Caco-2 (cell line): ENCODE results near the gene WDFY4. TPM values are rescaled to one million over a fixed set of nuclear protein-coding genes. Genes with fewer than 3 reads are reported as not detected.

Experiments
- BruUV-seq: library from RNA; stranded (reverse); fragments of 400-500 nt; replicated peaks from 2 replicates; lab custom pipeline; 2021; lab: Mats Ljungman, UMichigan
- CTCF ChIA-PET: fragments of 300-600 bp; sonication (Branson Sonifier 250); formaldehyde crosslinking; loops from one replicate; lab custom pipeline; 2022; ENCODE audit warnings: antibody characterized with exemption; lab: Charles Lee
- POLR2A ChIA-PET: fragments of 300-600 bp; sonication (Branson Sonifier 250); formaldehyde crosslinking; loops from one replicate; lab custom pipeline; 2022; ENCODE audit warnings: antibody characterized with exemption; lab: Charles Lee
- DNase-seq, 2 experiments: peaks; one replicate each; pipeline versions ENCODE4 v3.0.0 to v3.0.0-alpha.2; 2020 to 2022
- H3K27me3 ChIP-seq: replicated peaks from 2 replicates; pipeline ENCODE4 v1.6.0; 2011; ENCODE audit warnings: low read length; ENCODE audit not compliant: control insufficient read depth, insufficient read depth
- H3K36me3 ChIP-seq: 2 replicates; pipeline ENCODE4 v1.5.1; 2011; ENCODE audit warnings: low read length; ENCODE audit not compliant: control insufficient read depth, insufficient read depth
- H3K4me1 ChIP-seq: fragments of 250-450 bp; sonication (Bioruptor Pico); 2 replicates; pipeline ENCODE4 v1.5.1; 2020; ENCODE audit warnings: mild to moderate bottlenecking
- H3K4me3 ChIP-seq: 2 replicates; pipeline ENCODE4 v1.5.1; 2011; ENCODE audit warnings: low read depth, mild to moderate bottlenecking, control low read depth, low read length
- H3K9me3 ChIP-seq: fragments of 250-450 bp; sonication (Bioruptor Pico); 2 replicates; pipeline ENCODE4 v1.5.1; 2020; ENCODE audit warnings: mild to moderate bottlenecking, moderate library complexity
- H3K27ac Mint-ChIP-seq: one replicate; pipeline ENCODE4 v1.8.0; 2022; ENCODE audit warnings: mixed read lengths; ENCODE audit not compliant: unreplicated experiment
- H3K27me3 Mint-ChIP-seq: one replicate; pipeline ENCODE4 v1.8.0; 2022; ENCODE audit warnings: mixed read lengths; ENCODE audit not compliant: insufficient read depth, unreplicated experiment
- H3K36me3 Mint-ChIP-seq: one replicate; pipeline ENCODE4 v1.8.0; 2022; ENCODE audit warnings: mild to moderate bottlenecking, mixed read lengths; ENCODE audit not compliant: insufficient read depth, unreplicated experiment
- H3K4me1 Mint-ChIP-seq: one replicate; pipeline ENCODE4 v1.8.0; 2022; ENCODE audit warnings: low read depth, mixed read lengths; ENCODE audit not compliant: unreplicated experiment
- H3K4me3 Mint-ChIP-seq: one replicate; pipeline ENCODE4 v1.8.0; 2022; ENCODE audit warnings: mild to moderate bottlenecking, moderate library complexity, mixed read lengths; ENCODE audit not compliant: unreplicated experiment
- H3K9me3 Mint-ChIP-seq: one replicate; pipeline ENCODE4 v1.8.0; 2022; ENCODE audit warnings: mixed read lengths; ENCODE audit not compliant: unreplicated experiment
- CTCF ChIP-seq, 2 experiments: fragments of 200-600 bp in 1 of 2; IDR thresholded peaks; 1 replicate in 1 of 2; 2 replicates in 1 of 2; pipeline versions ENCODE4 v1.5.1 to v1.8.0; 2011 to 2022; ENCODE audit warnings: antibody characterized with exemption in 1 of 2, control low read depth in 1 of 2, inconsistent platforms in 1 of 2, low read depth in 1 of 2, low read length in 1 of 2, mild to moderate bottlenecking in 1 of 2, moderate library complexity in 1 of 2; ENCODE audit not compliant: insufficient read depth in 1 of 2, severe bottlenecking in 1 of 2, unreplicated experiment in 1 of 2
- intact Hi-C: fragments of 100-400 bp; cut with micrococcal nuclease; formaldehyde crosslinking; loops from one replicate; pipeline ENCODE4 v1.10.0; 2022; ENCODE audit not compliant: unreplicated experiment
- total RNA-seq: library from RNA; stranded (reverse); gene quantifications from 2 replicates; pipeline ENCODE4 v1.2.3, GENCODE V29; 2022

The WDFY4 gene
- total RNA-seq, 1 experiment from 2014 or later: not detected

GRCh38 chr10:48784031-48784430 is 99.4 kb downstream of the WDFY4 start:
- intact Hi-C loops: no loop called here
- Mint-ChIP-seq H3K36me3 (no peaks in the 10 kb centered on the region), H3K27ac (no peak overlapping the region), H3K4me3 (no peak overlapping the region), H3K4me1 (no peaks in the 10 kb centered on the region), H3K9me3 (peaks cover 16% of the 10 kb centered on the region), H3K27me3 (peaks cover 18% of the 10 kb centered on the region)
- POLR2A ChIA-PET: no interaction called here
- CTCF ChIA-PET: no interaction called here
- H3K4me3 ChIP-seq: no peak overlapping the region
- BruUV-seq: no TSS peak
- no peaks in the 10 kb centered on the region for H3K36me3 ChIP-seq
- no peak for DNase-seq
- TF ChIP-seq CTCF (IDR thresholded peaks at IDR 0.05; ENCODE audit: insufficient read depth in 1 of 2, low read depth in 1 of 2, low read length in 1 of 2, severe bottlenecking in 1 of 2, unreplicated experiment in 1 of 2): no peak
- peaks cover 13% of the 10 kb centered on the region for H3K9me3 ChIP-seq
- no peaks in the 10 kb centered on the region for H3K27me3 ChIP-seq
- no peaks in the 10 kb centered on the region for H3K4me1 ChIP-seq

- H3K27ac Mint-ChIP-seq: no peak overlapping the region
- POLR2A ChIA-PET: no interaction called here
- BruUV-seq: no TSS peak
- H3K4me1 ChIP-seq: no peaks in the 10 kb centered on the region
- CTCF ChIA-PET: no interaction called here
- H3K27me3 ChIP-seq: peaks cover under 1% of the 10 kb centered on the region; the same call in 1 of the 2 replicates
- no peaks in the 10 kb centered on the region for H3K4me1 Mint-ChIP-seq
- no peak for TF ChIP-seq CTCF (IDR thresholded peaks at IDR 0.05; ENCODE audit: insufficient read depth in 1 of 2, low read depth in 1 of 2, low read length in 1 of 2, severe bottlenecking in 1 of 2, unreplicated experiment in 1 of 2)
- no peaks in the 10 kb centered on the region for H3K36me3 Mint-ChIP-seq
- no peak for DNase-seq
- intact Hi-C loops: no loop called here
- peaks cover 16% of the 10 kb centered on the region for H3K9me3 Mint-ChIP-seq
- no peak overlapping the region for H3K4me3 ChIP-seq
- H3K9me3 ChIP-seq: peaks cover 13% of the 10 kb centered on the region
- no peaks in the 10 kb centered on the region for H3K36me3 ChIP-seq
- H3K4me3 Mint-ChIP-seq: no peak overlapping the region
- H3K27me3 Mint-ChIP-seq: peaks cover 24% of the 10 kb centered on the region
These were observed 101.1 kb downstream of the WDFY4 start for GRCh38 chr10:48785796-48786195.

- no TSS peak for BruUV-seq
- H3K9me3 ChIP-seq: peaks cover 13% of the 10 kb centered on the region
- no peaks in the 10 kb centered on the region for H3K36me3 ChIP-seq
- POLR2A ChIA-PET: no interaction called here
- Mint-ChIP-seq H3K36me3 (no peaks in the 10 kb centered on the region), H3K27ac (no peak overlapping the region), H3K9me3 (peaks cover 16% of the 10 kb centered on the region), H3K4me1 (no peaks in the 10 kb centered on the region), H3K4me3 (no peak overlapping the region), H3K27me3 (peaks cover 24% of the 10 kb centered on the region)
- CTCF ChIA-PET: no interaction called here
- no peak overlapping the region for H3K4me3 ChIP-seq
- no peak for DNase-seq
- intact Hi-C loops: no loop called here
- TF ChIP-seq CTCF (IDR thresholded peaks at IDR 0.05; ENCODE audit: insufficient read depth in 1 of 2, low read depth in 1 of 2, low read length in 1 of 2, severe bottlenecking in 1 of 2, unreplicated experiment in 1 of 2): no peak
- H3K4me1 ChIP-seq: no peaks in the 10 kb centered on the region
- peaks cover 5% of the 10 kb centered on the region for H3K27me3 ChIP-seq
These were observed 102.1 kb downstream of the WDFY4 start for GRCh38 chr10:48786606-48787282.
